ENCODE data around the gene CACTIN. TPM values are rescaled to one million over a fixed set of nuclear protein-coding genes. Genes with fewer than 3 reads are reported as not detected.

The CACTIN gene
- total RNA-seq, 4 donors from 2014 or later = 20.3 to 34.2 (median 28.6) TPM

DNA sequence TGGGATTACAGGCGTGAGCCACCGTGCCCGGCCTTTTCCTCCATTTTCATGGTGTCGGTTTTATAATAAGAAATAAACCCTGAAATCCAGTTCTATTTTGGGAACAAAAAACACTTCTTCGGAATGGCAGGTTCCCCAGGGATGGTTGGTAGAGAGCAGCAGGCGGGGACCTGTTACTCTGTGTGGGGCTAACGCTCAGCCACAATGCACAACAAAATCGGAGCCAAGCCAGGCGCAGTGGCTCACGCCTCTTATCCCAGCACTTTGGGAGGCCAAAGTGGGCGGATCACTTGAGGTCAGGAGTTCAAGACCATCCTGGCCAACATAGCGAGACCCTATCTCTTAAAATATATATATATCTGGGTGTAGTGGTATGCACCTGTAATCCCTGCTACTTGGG is 25.6 kb downstream of the CACTIN start:
- no peaks in the 10 kb centered on the region for H3K27me3 ChIP-seq
- 82 to 100% methylated on average over 3 to 11 of the region's 12 CpGs for WGBS, 2 donors (ENCODE audit: low coverage in 1 of 2)
- peaks cover 0 to 33% (median 11%) of the 10 kb centered on the region in 3 donors for H3K4me1 ChIP-seq
- ATAC-seq = no peak
- no peak overlapping the region for H3K27ac ChIP-seq
- H3K36me3 ChIP-seq = peaks cover 0 to 18% of the 10 kb centered on the region in 2 donors
- H3K9me3 ChIP-seq = no peaks in the 10 kb centered on the region
- TF ChIP-seq POLR2A (IDR thresholded peaks at IDR 0.05) (no peak), EP300 (IDR thresholded peaks at IDR 0.05) (no peak), POLR2AphosphoS5 (IDR thresholded peaks at IDR 0.05) (no peak)
- TF ChIP-seq, protein P1, sequence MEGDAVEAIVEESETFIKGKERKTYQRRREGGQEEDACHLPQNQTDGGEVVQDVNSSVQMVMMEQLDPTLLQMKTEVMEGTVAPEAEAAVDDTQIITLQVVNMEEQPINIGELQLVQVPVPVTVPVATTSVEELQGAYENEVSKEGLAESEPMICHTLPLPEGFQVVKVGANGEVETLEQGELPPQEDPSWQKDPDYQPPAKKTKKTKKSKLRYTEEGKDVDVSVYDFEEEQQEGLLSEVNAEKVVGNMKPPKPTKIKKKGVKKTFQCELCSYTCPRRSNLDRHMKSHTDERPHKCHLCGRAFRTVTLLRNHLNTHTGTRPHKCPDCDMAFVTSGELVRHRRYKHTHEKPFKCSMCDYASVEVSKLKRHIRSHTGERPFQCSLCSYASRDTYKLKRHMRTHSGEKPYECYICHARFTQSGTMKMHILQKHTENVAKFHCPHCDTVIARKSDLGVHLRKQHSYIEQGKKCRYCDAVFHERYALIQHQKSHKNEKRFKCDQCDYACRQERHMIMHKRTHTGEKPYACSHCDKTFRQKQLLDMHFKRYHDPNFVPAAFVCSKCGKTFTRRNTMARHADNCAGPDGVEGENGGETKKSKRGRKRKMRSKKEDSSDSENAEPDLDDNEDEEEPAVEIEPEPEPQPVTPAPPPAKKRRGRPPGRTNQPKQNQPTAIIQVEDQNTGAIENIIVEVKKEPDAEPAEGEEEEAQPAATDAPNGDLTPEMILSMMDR (IDR thresholded peaks at IDR 0.05) = no peak
- H3K4me3 ChIP-seq = no peak overlapping the region

DNA sequence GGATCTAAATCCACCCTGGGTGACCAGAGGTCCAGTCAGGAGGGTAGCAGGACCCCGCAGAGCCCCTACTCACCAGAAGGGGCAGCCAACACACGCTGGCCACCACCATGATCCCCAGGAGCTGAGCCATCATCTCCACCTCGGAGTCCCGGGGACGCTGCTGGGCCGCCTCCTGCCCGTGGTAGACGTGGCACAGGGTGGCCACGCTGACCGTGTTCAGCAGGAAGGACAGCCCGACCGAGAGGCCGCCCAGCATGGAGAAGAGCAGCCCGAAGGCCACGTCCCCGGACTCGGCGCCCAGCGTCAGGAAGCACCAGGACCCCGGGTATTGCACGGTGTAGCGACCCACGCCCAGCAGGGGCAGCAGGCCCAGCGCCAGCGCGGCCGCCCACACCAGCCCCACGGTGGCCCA is 26.8 kb downstream of the CACTIN start:
- no peak for ATAC-seq

DNA sequence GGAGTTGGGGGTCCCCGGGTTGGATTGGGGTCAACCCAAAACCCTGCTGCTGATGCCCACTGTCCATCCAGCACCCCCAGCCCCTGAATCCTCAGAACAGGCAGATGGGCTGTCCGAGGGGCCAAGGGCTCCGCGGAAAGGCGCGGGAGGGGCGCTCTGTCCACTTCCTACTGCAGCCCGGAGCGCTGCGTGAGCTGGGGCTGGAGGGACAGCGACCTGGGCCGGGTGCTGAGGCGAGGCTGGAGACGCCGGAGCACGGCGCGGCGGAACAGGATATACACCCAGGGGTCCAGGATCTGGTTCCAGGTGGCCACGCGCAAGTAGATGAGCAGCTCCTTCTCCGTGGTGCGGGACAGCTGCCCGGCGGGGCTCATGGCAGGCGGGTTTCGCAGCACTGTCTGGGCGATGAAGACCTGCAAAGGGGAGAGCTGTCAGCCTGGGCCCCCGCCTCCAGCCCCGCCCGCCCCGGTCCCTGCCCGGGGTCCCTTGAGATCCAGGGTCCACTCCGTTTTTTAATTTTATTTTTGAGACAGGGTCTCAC is 31.0 kb downstream of the CACTIN start:
- Histone ChIP-seq H3K4me3 (no peak overlapping the region), H3K36me3 (peaks cover 0 to 27% of the 10 kb centered on the region in 2 donors), H3K27me3 (no peaks in the 10 kb centered on the region), H3K9me3 (no peaks in the 10 kb centered on the region), H3K27ac (no peak overlapping the region), H3K4me1 (no peaks in the 10 kb centered on the region)
- TF ChIP-seq EP300 (IDR thresholded peaks at IDR 0.05) = no peak
- TF ChIP-seq, protein P1 (IDR thresholded peaks at IDR 0.05) = no peak
- no peak for TF ChIP-seq POLR2AphosphoS5 (IDR thresholded peaks at IDR 0.05)
- TF ChIP-seq POLR2A (IDR thresholded peaks at IDR 0.05) = no peak
- WGBS, 2 donors (ENCODE audit: low coverage in 1 of 2) = 85% methylated on average over 8 of the region's 34 CpGs
- no peak for ATAC-seq

More for the DNA sequence above, 26.8 kb downstream of the CACTIN start:
- no peaks in the 10 kb centered on the region for H3K27me3 ChIP-seq
- no peaks in the 10 kb centered on the region for H3K9me3 ChIP-seq
- H3K4me1 ChIP-seq = peaks cover 0 to 21% (median 5%) of the 10 kb centered on the region in 3 donors
- H3K36me3 ChIP-seq = peaks cover 0 to 27% of the 10 kb centered on the region in 2 donors
- TF ChIP-seq EP300 (IDR thresholded peaks at IDR 0.05) (no peak), POLR2A (IDR thresholded peaks at IDR 0.05) (no peak), POLR2AphosphoS5 (IDR thresholded peaks at IDR 0.05) (no peak)
- TF ChIP-seq, protein P1 (IDR thresholded peaks at IDR 0.05) = no peak
- H3K4me3 ChIP-seq = no peak overlapping the region
- H3K27ac ChIP-seq = no peak overlapping the region
- WGBS, 2 donors (ENCODE audit: low coverage in 1 of 2) = no CpG with 5 or more reads among the region's 28 CpGs

DNA sequence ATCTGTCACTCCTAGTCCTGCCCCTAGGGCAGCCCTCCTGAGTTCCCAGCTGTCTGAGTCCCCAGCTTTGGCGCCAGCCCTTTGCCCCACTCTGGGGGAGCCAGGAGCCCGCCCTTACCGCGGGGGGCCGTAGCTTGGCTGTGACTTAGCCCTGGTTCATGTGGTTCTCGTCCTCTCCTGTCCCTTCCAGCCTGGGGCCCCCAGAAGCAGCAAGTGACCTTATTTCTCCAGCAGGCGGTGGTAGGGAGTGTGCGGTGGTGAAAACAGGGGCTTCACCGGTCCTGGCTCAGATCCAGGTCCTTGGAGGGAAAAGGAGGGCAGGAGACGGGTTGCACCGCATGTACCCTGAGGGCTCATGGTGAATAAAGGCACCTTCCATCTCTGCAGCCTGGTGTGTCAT is 33.4 kb downstream of the CACTIN start:
- Histone ChIP-seq H3K4me1 (no peaks in the 10 kb centered on the region), H3K36me3 (peaks cover 0 to 20% of the 10 kb centered on the region in 2 donors), H3K27ac (peak overlapping the region in 1 of 4 donors; percentile 8), H3K9me3 (no peaks in the 10 kb centered on the region), H3K27me3 (no peaks in the 10 kb centered on the region), H3K4me3 (no peak overlapping the region)
- ATAC-seq = no peak
- no CpG with 5 or more reads among the region's 11 CpGs for WGBS, 2 donors (ENCODE audit: low coverage in 1 of 2)
- TF ChIP-seq, protein P1 (IDR thresholded peaks at IDR 0.05) = no peak

DNA sequence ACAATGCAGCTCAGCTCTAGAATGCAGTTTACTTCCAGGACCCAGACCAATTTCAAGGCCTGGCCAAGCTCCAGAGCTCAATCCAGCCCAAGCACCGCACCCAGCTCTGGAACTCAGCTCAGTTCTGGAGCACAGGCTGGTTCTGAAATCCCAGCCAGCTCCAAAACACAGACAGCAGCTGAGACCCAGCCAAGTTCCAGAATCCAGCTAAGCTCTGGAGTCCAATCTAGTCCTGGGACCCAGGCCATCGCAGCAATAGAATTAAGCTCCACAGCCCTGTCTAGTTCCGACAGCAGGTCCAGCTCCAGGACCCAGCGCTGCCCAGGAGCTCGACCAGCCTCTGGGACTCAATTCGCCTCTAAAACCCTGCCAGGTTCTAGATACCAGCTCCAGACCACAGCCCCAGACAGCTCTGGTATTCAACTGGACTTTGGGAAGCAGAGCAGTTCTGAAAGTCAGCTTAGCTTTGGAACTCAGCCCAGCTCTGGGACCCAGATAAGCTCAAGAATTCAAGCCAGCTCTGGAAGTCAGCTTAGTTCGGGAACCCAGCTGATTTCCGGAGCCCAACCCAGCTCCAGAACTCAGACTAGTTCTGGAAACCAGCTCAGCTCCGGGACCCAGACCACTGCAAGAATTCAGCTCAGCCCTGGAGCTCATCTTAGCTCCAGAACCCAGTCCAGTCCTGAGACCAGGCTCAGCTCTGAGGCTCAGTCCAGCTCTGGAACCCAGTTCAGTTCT is 34.5 kb downstream of the CACTIN start:
- H3K27ac ChIP-seq = no peak overlapping the region
- ATAC-seq = no peak

More for the DNA sequence above, 34.5 kb downstream of the CACTIN start:
- WGBS, 2 donors (ENCODE audit: low coverage in 1 of 2) = no CpG with 5 or more reads among the region's 9 CpGs
- Histone ChIP-seq H3K27me3 (no peaks in the 10 kb centered on the region), H3K4me3 (no peak overlapping the region), H3K9me3 (no peaks in the 10 kb centered on the region), H3K4me1 (peaks cover 0 to 4% (median 0%) of the 10 kb centered on the region in 3 donors), H3K36me3 (peaks cover 0 to 13% of the 10 kb centered on the region in 2 donors)
- TF ChIP-seq POLR2A (IDR thresholded peaks at IDR 0.05) (no peak), POLR2AphosphoS5 (IDR thresholded peaks at IDR 0.05) (no peak), EP300 (IDR thresholded peaks at IDR 0.05) (no peak)
- TF ChIP-seq, protein P1 (IDR thresholded peaks at IDR 0.05) = no peak
